Spleen (tissue), 11 donors: ENCODE results near the gene PRKCA. TPM values are rescaled to one million over a fixed set of nuclear protein-coding genes. Genes with fewer than 3 reads are reported as not detected.
A peak's percentile ranks its signal among the peaks of the same experiment; 100 is the strongest.

Experiments used
- DNase-seq: peaks from one replicate; pipeline ENCODE4 v3.0.0-alpha.2; 2020
- H3K27ac ChIP-seq, 8 donors: fragments of 200-600 bp; sonication (generic) in 7 of 8; 1 replicate in 4 of 8; 2 replicates in 4 of 8; pipeline versions ENCODE4 v1.5.0 to v1.8.0; 2016 to 2021; ENCODE audit warnings: inconsistent platforms in 4 of 8, mild to moderate bottlenecking in 4 of 8, moderate library complexity in 1 of 8
- H3K27me3 ChIP-seq, 7 donors: fragments of 200-600 bp; sonication (generic) in 6 of 7; replicated peaks in 1 of 7; 1 replicate in 4 of 7; 2 replicates in 3 of 7; pipeline versions ENCODE4 v1.5.0 to v1.8.0; 2016 to 2021; ENCODE audit warnings: inconsistent platforms in 3 of 7, mild to moderate bottlenecking in 1 of 7
- H3K36me3 ChIP-seq, 6 donors: fragments of 200-600 bp; sonication (generic) in 5 of 6; 1 replicate in 4 of 6; 2 replicates in 2 of 6; pipeline versions ENCODE4 v1.5.0 to v1.8.0; 2016 to 2021; ENCODE audit warnings: inconsistent platforms in 2 of 6
- H3K4me1 ChIP-seq, 6 donors: fragments of 200-600 bp; sonication (generic) in 5 of 6; 1 replicate in 3 of 6; 2 replicates in 3 of 6; pipeline versions ENCODE4 v1.5.0 to v1.8.0; 2016 to 2021; ENCODE audit warnings: inconsistent platforms in 3 of 6
- H3K4me3 ChIP-seq, 8 donors: fragments of 200-600 bp; sonication (generic) in 7 of 8; 1 replicate in 4 of 8; 2 replicates in 4 of 8; pipeline versions ENCODE4 v1.5.0 to v1.8.0; 2016 to 2021; ENCODE audit warnings: inconsistent platforms in 4 of 8, mild to moderate bottlenecking in 4 of 8, moderate library complexity in 2 of 8
- H3K9me3 ChIP-seq, 8 donors: fragments of 200-600 bp; sonication (generic) in 7 of 8; 1 replicate in 4 of 8; 2 replicates in 4 of 8; pipeline versions ENCODE4 v1.5.0 to v1.8.0; 2016 to 2021; ENCODE audit warnings: inconsistent platforms in 4 of 8
- CTCF ChIP-seq, 11 experiments: fragments of 200-600 bp in 7 of 11; fragments of 450-650 bp in 4 of 11; sonication (generic) in 4 of 11; IDR thresholded peaks in 8 of 11; conservative IDR thresholded peaks in 3 of 11; 1 replicate in 7 of 11; 2 replicates in 4 of 11; pipeline versions ENCODE4 v1.4.0 to v1.8.0; 2016 to 2021; ENCODE audit warnings: antibody characterized with exemption in 11 of 11, inconsistent platforms in 4 of 11, mild to moderate bottlenecking in 1 of 11
- POLR2A ChIP-seq, 3 donors: fragments of 450-650 bp; IDR thresholded peaks; one replicate each; pipeline ENCODE4 v1.5.1; 2017; ENCODE audit warnings: antibody characterized with exemption in 3 of 3, mild to moderate bottlenecking in 1 of 3
- POLR2AphosphoS5 ChIP-seq, 3 donors: sonication (generic); formaldehyde crosslinking; IDR thresholded peaks; one replicate each; pipeline ENCODE4 v1.5.1; 2017; ENCODE audit warnings: antibody characterized with exemption in 3 of 3
- WGBS, 5 donors: extraction: QIAGEN DNeasy Blood & Tissue Kit in 3 of 5; methylation state at CpG; one replicate each; pipeline versions ENCODE4 v1.1.5 to v1.1.7; 2013 to 2018; 5-methylcytosine and 5-hydroxymethylcytosine counted together
- intact Hi-C: fragments of 100-400 bp; cut with DNase I; formaldehyde crosslinking; loops from one replicate; pipeline ENCODE4 v1.15.0; 2023; ENCODE audit warnings: low total_unique reads
- polyA plus RNA-seq, 3 donors: library from polyadenylated mRNA; stranded (reverse); fragments of 200-250 nt; gene quantifications; one replicate each; pipeline ENCODE4 v1.2.1, GENCODE V29; 2013
- total RNA-seq, 7 donors: library from RNA; depleted of rRNA in 3 of 7; stranded (reverse); fragments of >200 nt in 3 of 7; fragmentation: NEBNext Ultra II Directional in 4 of 7; extraction: Animal tissue kit (Norgen Biotek cat#: 25700) in 4 of 7; gene quantifications; one replicate each; pipeline versions ENCODE4 v1.1.0 to v1.2.1, GENCODE V29; 2016 to 2021
- donor health status: healthy with polysubstance abuse.
- donor health status: DM: no; HTN: no; CAD: no; lungs with moderate emphysema.
- donor health status: DM: no; HTN: no; CAD: no.
- donor health status: Bipolar disorder and iron deficiency.
- donor health status: healthy.
- donor health status: DM: no; HTN: no; CAD: no.
- donor health status: DM: yes; HTN: yes; CAD: no.

Gene PRKCA
- total and polyA plus RNA-seq, 10 donors = 1.7 to 59.7 (median 31.2) TPM

- Histone ChIP-seq H3K9me3 (no peaks in the 10 kb centered on the region), H3K27ac (no peak overlapping the region), H3K4me3 (no peak overlapping the region), H3K4me1 (peaks cover 0 to 12% (median 2%) of the 10 kb centered on the region in 6 donors), H3K27me3 (no peaks in the 10 kb centered on the region), H3K36me3 (no peaks in the 10 kb centered on the region)
- intact Hi-C loops = no loop called here
- DNase-seq = no peak
- 41 to 86% (median 79%) methylated on average over 1 of the region's 1 CpG for WGBS, 5 donors
- no peak for TF ChIP-seq POLR2AphosphoS5 (IDR thresholded peaks at IDR 0.05)
- no peak for TF ChIP-seq POLR2A (IDR thresholded peaks at IDR 0.05)
- no peak for TF ChIP-seq CTCF (IDR thresholded peaks at IDR 0.05 in 8 of 11, conservative IDR thresholded peaks at IDR 0.05 in 3 of 11)
Measured at GRCh38 chr17:66634193-66634592, 331.8 kb downstream of the PRKCA start.

GRCh38 chr17:66635386-66636045 lies 333.1 kb downstream of the PRKCA start:
- Histone ChIP-seq H3K9me3 (no peaks in the 10 kb centered on the region), H3K27ac (peak overlapping the region in 2 of 8 donors; percentile 10 to 24), H3K4me3 (no peak overlapping the region), H3K4me1 (peaks cover 0 to 12% (median 2%) of the 10 kb centered on the region in 6 donors), H3K27me3 (no peaks in the 10 kb centered on the region), H3K36me3 (no peaks in the 10 kb centered on the region)
- TF ChIP-seq POLR2AphosphoS5 (IDR thresholded peaks at IDR 0.05) (no peak), CTCF (IDR thresholded peaks at IDR 0.05 in 8 of 11, conservative IDR thresholded peaks at IDR 0.05 in 3 of 11) (no peak), POLR2A (IDR thresholded peaks at IDR 0.05) (no peak)
- no peak for DNase-seq
- WGBS, 5 donors = 82 to 89% (median 83%) methylated on average over 7 of the region's 7 CpGs
- intact Hi-C loops = no loop called here

- intact Hi-C loops = no loop called here
- H3K27ac ChIP-seq = peak overlapping the region in 1 of 8 donors; percentile 6
- H3K27me3 ChIP-seq = no peaks in the 10 kb centered on the region
- H3K36me3 ChIP-seq = no peaks in the 10 kb centered on the region
- peaks cover 0 to 12% (median 2%) of the 10 kb centered on the region in 6 donors for H3K4me1 ChIP-seq
- 70 to 80% (median 75%) methylated on average over 4 of the region's 4 CpGs for WGBS, 5 donors
- no peak for DNase-seq
- H3K4me3 ChIP-seq = no peak overlapping the region
- no peaks in the 10 kb centered on the region for H3K9me3 ChIP-seq
- no peak for TF ChIP-seq CTCF (IDR thresholded peaks at IDR 0.05 in 8 of 11, conservative IDR thresholded peaks at IDR 0.05 in 3 of 11)
- TF ChIP-seq POLR2A (IDR thresholded peaks at IDR 0.05) = no peak
Measured at GRCh38 chr17:66636111-66636510, 333.7 kb downstream of the PRKCA start.

- peaks cover 0 to 12% (median 2%) of the 10 kb centered on the region in 6 donors for H3K4me1 ChIP-seq
- no peaks in the 10 kb centered on the region for H3K27me3 ChIP-seq
- DNase-seq = no peak
- peaks cover 0 to 12% (median 2%) of the 10 kb centered on the region in 6 donors for H3K36me3 ChIP-seq
- H3K27ac ChIP-seq = no peak overlapping the region
- intact Hi-C loops = no loop called here
- TF ChIP-seq CTCF (IDR thresholded peaks at IDR 0.05 in 8 of 11, conservative IDR thresholded peaks at IDR 0.05 in 3 of 11) (no peak), POLR2A (IDR thresholded peaks at IDR 0.05) (no peak), POLR2AphosphoS5 (IDR thresholded peaks at IDR 0.05) (no peak)
- WGBS, 5 donors = 87 to 90% (median 88%) methylated on average over 6 of the region's 6 CpGs
- no peaks in the 10 kb centered on the region for H3K9me3 ChIP-seq
- H3K4me3 ChIP-seq = no peak overlapping the region
Measured at GRCh38 chr17:66637491-66637890, 335.1 kb downstream of the PRKCA start.
